Panc1 (cell line): ENCODE data around the gene WFDC12.

Source experiments
- POLR2AphosphoS5 ChIP-seq: IDR thresholded peaks from 2 replicates; pipeline ENCODE4 v1.6.1; 2012; ENCODE audit warnings: mild to moderate bottlenecking, low read depth, low read length, moderate library complexity
- TF ChIP-seq, protein P1 (sequence below): fragments of 450-650 bp; IDR thresholded peaks from 2 replicates; pipeline ENCODE4 v1.5.1; 2017; ENCODE audit warnings: mild to moderate bottlenecking

- TF ChIP-seq, protein P1, sequence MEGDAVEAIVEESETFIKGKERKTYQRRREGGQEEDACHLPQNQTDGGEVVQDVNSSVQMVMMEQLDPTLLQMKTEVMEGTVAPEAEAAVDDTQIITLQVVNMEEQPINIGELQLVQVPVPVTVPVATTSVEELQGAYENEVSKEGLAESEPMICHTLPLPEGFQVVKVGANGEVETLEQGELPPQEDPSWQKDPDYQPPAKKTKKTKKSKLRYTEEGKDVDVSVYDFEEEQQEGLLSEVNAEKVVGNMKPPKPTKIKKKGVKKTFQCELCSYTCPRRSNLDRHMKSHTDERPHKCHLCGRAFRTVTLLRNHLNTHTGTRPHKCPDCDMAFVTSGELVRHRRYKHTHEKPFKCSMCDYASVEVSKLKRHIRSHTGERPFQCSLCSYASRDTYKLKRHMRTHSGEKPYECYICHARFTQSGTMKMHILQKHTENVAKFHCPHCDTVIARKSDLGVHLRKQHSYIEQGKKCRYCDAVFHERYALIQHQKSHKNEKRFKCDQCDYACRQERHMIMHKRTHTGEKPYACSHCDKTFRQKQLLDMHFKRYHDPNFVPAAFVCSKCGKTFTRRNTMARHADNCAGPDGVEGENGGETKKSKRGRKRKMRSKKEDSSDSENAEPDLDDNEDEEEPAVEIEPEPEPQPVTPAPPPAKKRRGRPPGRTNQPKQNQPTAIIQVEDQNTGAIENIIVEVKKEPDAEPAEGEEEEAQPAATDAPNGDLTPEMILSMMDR: no peak
- TF ChIP-seq POLR2AphosphoS5: no peak
Observed at GRCh38 chr20:45164906-45165305, 40.6 kb upstream of the WFDC12 start.
